OCI-LY7 (cell line): ENCODE measurements around the gene PLEKHM1. TPM values are rescaled to one million over a fixed set of nuclear protein-coding genes. Genes with fewer than 3 reads are reported as not detected.

Experiments
- BruUV-seq: library from RNA; stranded (reverse); fragments of 400-500 nt; replicated peaks from 2 replicates; lab custom pipeline; 2021; lab: Mats Ljungman, UMichigan
- CTCF ChIA-PET: fragments of 300-600 bp; sonication (Branson Sonifier 250); formaldehyde crosslinking; loops from one replicate; lab custom pipeline; 2022; ENCODE audit warnings: antibody characterized with exemption; ENCODE audit not compliant: unreplicated experiment; lab: Charles Lee
- POLR2A ChIA-PET: fragments of 300-600 bp; sonication (Branson Sonifier 250); formaldehyde crosslinking; loops from one replicate; lab custom pipeline; 2022; ENCODE audit warnings: antibody characterized with exemption; lab: Charles Lee
- DNase-seq: peaks from one replicate; pipeline ENCODE4 v3.0.0-alpha.2; 2015; ENCODE audit warnings: low spot score
- H2AFZ ChIP-seq: fragments of 200-600 bp; sonication (generic), shearing (Covaris generic); 2 replicates; pipeline ENCODE4 v1.6.1; 2014; ENCODE audit warnings: mild to moderate bottlenecking, antibody characterized with exemption, low read length, moderate library complexity
- H3K27ac ChIP-seq: fragments of 200-600 bp; sonication (generic); 2 replicates; pipeline ENCODE4 v1.5.1; 2014; ENCODE audit warnings: mixed run types, low read depth, mild to moderate bottlenecking, moderate library complexity, low read length, inconsistent platforms; ENCODE audit not compliant: poor library complexity, severe bottlenecking
- H3K36me3 ChIP-seq: fragments of 200-600 bp; sonication (generic); 2 replicates; pipeline ENCODE4 v1.6.1; 2014; ENCODE audit warnings: mild to moderate bottlenecking, antibody characterized with exemption, low read length, moderate library complexity, mixed read lengths; ENCODE audit not compliant: insufficient read depth
- H3K4me1 ChIP-seq: fragments of 200-600 bp; sonication (generic); 2 replicates; pipeline ENCODE4 v1.5.1; 2014; ENCODE audit warnings: mild to moderate bottlenecking, low read length; ENCODE audit not compliant: insufficient read depth, poor library complexity, severe bottlenecking
- H3K4me2 ChIP-seq: fragments of 200-600 bp; sonication (generic); 2 replicates; pipeline ENCODE4 v1.6.1; 2014; ENCODE audit warnings: mild to moderate bottlenecking, low read length
- H3K4me3 ChIP-seq: fragments of 200-600 bp; sonication (generic); 2 replicates; pipeline ENCODE4 v1.5.1; 2014; ENCODE audit warnings: mild to moderate bottlenecking, low read depth, low read length; ENCODE audit not compliant: poor library complexity, severe bottlenecking
- H3K79me2 ChIP-seq: fragments of 200-600 bp; sonication (generic); 2 replicates; pipeline ENCODE4 v1.6.1; 2016; ENCODE audit warnings: low read depth, mild to moderate bottlenecking, low read length, moderate library complexity, mixed read lengths; ENCODE audit not compliant: insufficient read depth
- H3K9me2 ChIP-seq: fragments of 200-600 bp; sonication (generic); 2 replicates; pipeline ENCODE4 v1.6.1; 2016; ENCODE audit warnings: mild to moderate bottlenecking, low read length, mixed read lengths; ENCODE audit not compliant: insufficient read depth
- H3K9me3 ChIP-seq: fragments of 200-600 bp; sonication (generic); 2 replicates; pipeline ENCODE4 v1.6.1; 2014; ENCODE audit warnings: mild to moderate bottlenecking, mixed run types, low read length, mixed read lengths
- H4K20me1 ChIP-seq: fragments of 200-600 bp; sonication (generic); 2 replicates; pipeline ENCODE4 v1.6.1; 2014; ENCODE audit warnings: mild to moderate bottlenecking, antibody characterized with exemption, low read length, moderate library complexity, mixed read lengths; ENCODE audit not compliant: insufficient read depth
- CTCF ChIP-seq: fragments of 200-600 bp; sonication (generic); conservative IDR thresholded peaks from 2 replicates; pipeline ENCODE4 v1.5.1; 2014; ENCODE audit warnings: mild to moderate bottlenecking, antibody characterized with exemption, low read length, moderate library complexity, mixed read lengths
- EZH2phosphoT487 ChIP-seq: fragments of 200-600 bp; sonication (generic); IDR thresholded peaks from 2 replicates; pipeline ENCODE4 v1.6.1; 2018; ENCODE audit warnings: low read depth, borderline replicate concordance, mild to moderate bottlenecking, mixed run types, antibody characterized with exemption, low read length, moderate library complexity, mixed read lengths
- intact Hi-C: fragments of 100-400 bp; cut with micrococcal nuclease; formaldehyde crosslinking; loops from one replicate; pipeline ENCODE4 v1.10.0; 2022; ENCODE audit not compliant: unreplicated experiment
- total RNA-seq, 2 experiments: library from RNA; depleted of rRNA in 1 of 2; stranded (reverse); fragments of >200 nt in 1 of 2; shearing (Covaris generic) in 1 of 2; gene quantifications; 2 replicates each; pipeline ENCODE4 v1.2.3, GENCODE V29; 2014 to 2022

Gene PLEKHM1
- total RNA-seq, 2 experiments from 2014 or later = 11.8 to 29.3 TPM

DNA sequence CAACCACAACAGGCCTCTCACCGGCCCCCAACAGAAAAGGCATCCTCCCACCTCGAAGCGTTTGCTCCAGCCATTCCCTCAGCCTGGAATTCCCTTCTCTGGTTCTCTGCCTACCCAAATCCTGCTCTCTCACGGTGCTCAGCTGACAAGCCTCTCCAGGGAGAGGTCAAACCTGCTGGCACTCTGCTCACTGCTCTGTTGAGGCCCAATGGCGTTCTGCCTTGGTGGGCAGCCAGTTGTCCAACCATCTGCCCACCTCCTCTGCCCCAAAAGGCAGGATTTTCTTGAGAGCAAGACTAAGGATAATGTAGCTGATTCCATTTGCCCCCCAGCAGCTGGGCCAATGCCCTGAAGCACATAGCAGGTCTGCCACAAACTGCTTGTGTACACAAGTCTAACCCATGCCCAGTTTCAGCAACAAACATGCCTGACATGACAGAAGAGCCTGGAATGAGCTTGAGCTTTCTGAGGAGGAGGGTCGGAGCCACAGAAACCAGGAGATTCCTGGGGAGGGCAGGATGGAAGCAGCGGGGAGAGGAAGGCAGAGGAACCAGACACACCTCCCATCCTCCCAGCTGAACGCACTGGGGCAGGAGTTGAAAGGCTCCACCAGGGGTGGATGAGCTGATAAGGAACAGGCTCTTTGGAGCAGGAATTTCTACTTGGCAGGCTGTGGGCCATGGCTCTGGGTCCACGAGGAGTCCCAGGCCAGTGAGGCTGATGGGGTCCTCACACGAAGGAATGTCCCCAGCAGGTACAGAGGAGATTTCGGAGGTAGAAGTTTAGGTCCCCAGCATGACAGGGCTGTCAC is 81.7 kb downstream of the PLEKHM1 start:
- H3K4me2 ChIP-seq = peak overlapping the region; percentile 92
- no TSS peak for BruUV-seq
- 0 out of 2 replicates have a peak, but pooled peaks cover 6% of the 10 kb centered on the region for H4K20me1 ChIP-seq
- H3K4me1 ChIP-seq = peaks cover 64% of the 10 kb centered on the region
- no peak overlapping the region for H2AFZ ChIP-seq
- CTCF ChIA-PET = interaction anchor here (0.6 to 0.9 kb wide), 2 partner anchors 107 to 211 kb away, joined by 3 to 4 read pairs; no protein-coding TSS in a partner anchor
- no peak for DNase-seq
- no peaks in the 10 kb centered on the region for H3K9me2 ChIP-seq
- H3K36me3 ChIP-seq = peaks cover 28% of the 10 kb centered on the region
- peaks cover 43% of the 10 kb centered on the region for H3K79me2 ChIP-seq
- POLR2A ChIA-PET = interaction anchor here (0.6 to 1.5 kb wide), 3 partner anchors 15 to 261 kb away, joined by 5 to 6 read pairs (median 5); partner anchors contain the start of gene HEXIM1
- intact Hi-C loops = no loop called here
- H3K9me3 ChIP-seq = no peaks in the 10 kb centered on the region
- peak overlapping the region; percentile 68 for H3K27ac ChIP-seq
- H3K4me3 ChIP-seq = peak overlapping the region; percentile 75
- no peak for TF ChIP-seq EZH2phosphoT487
- TF ChIP-seq CTCF = no peak

GRCh38 chr17:45406107-45406506 is 84.4 kb downstream of the PLEKHM1 start:
- H3K79me2 ChIP-seq = peaks cover 43% of the 10 kb centered on the region
- H2AFZ ChIP-seq = no peak overlapping the region
- CTCF ChIA-PET = no interaction called here
- TF ChIP-seq CTCF (no peak), EZH2phosphoT487 (no peak)
- no TSS peak for BruUV-seq
- H3K4me2 ChIP-seq = peak overlapping the region; percentile 54; the same call in 1 of the 2 replicates
- POLR2A ChIA-PET = no interaction called here
- H3K27ac ChIP-seq = peak overlapping the region; percentile 40
- H3K36me3 ChIP-seq = peaks cover 53% of the 10 kb centered on the region
- no peaks in the 10 kb centered on the region for H3K9me3 ChIP-seq
- DNase-seq = peak; percentile 41
- 0 out of 2 replicates have a peak, but pooled peaks cover 6% of the 10 kb centered on the region for H4K20me1 ChIP-seq
- intact Hi-C loops = no loop called here
- peaks cover 44% of the 10 kb centered on the region for H3K4me1 ChIP-seq
- no peaks in the 10 kb centered on the region for H3K9me2 ChIP-seq
- no peak overlapping the region for H3K4me3 ChIP-seq
